HUES48 (cell line): ENCODE measurements around the gene UNK.
"Not testable (repeated sequence)": the region's sequence is repeated elsewhere in the genome, so short reads cannot be mapped to it uniquely, and the experiment has no call there.

Experiments used
- H3K27ac ChIP-seq: one replicate; pipeline ENCODE4 v1.7.0; 2013; ENCODE audit warnings: low read depth, low read length, inconsistent platforms
- H3K27me3 ChIP-seq: 2 replicates; pipeline ENCODE4 v1.6.1; 2013; ENCODE audit warnings: mild to moderate bottlenecking, low read length; ENCODE audit not compliant: control insufficient read depth, insufficient read depth
- H3K36me3 ChIP-seq: 2 replicates; pipeline ENCODE4 v1.6.1; 2013; ENCODE audit warnings: low read length; ENCODE audit not compliant: control insufficient read depth, insufficient read depth
- H3K4me1 ChIP-seq: 2 replicates; pipeline ENCODE4 v1.6.1; 2013; ENCODE audit warnings: mild to moderate bottlenecking, low read length; ENCODE audit not compliant: control insufficient read depth, insufficient read depth
- H3K4me3 ChIP-seq: 2 replicates; pipeline ENCODE4 v1.5.1; 2013; ENCODE audit warnings: mild to moderate bottlenecking, low read depth, low read length
- H3K9ac ChIP-seq: 2 replicates; pipeline ENCODE4 v1.6.1; 2013; ENCODE audit warnings: mild to moderate bottlenecking, low read depth, low read length, moderate library complexity
- H3K9me3 ChIP-seq: 2 replicates; pipeline ENCODE4 v1.6.1; 2013; ENCODE audit warnings: low read length; ENCODE audit not compliant: control insufficient read depth, insufficient read depth

UNK gene

GRCh38 chr17:75809631-75810111 is 25.1 kb downstream of the UNK start:
- no peaks in the 10 kb centered on the region for H3K9me3 ChIP-seq
- H3K27me3 ChIP-seq = no peaks in the 10 kb centered on the region
- H3K4me3 ChIP-seq = no peak overlapping the region
- H3K4me1 ChIP-seq = no peaks in the 10 kb centered on the region
- peaks cover 56% of the 10 kb centered on the region for H3K36me3 ChIP-seq
- H3K27ac ChIP-seq = no peak overlapping the region
- no peak overlapping the region for H3K9ac ChIP-seq

GRCh38 chr17:75810216-75810615 is 25.6 kb downstream of the UNK start:
- no peaks in the 10 kb centered on the region for H3K9me3 ChIP-seq
- no peaks in the 10 kb centered on the region for H3K27me3 ChIP-seq
- no peak overlapping the region for H3K27ac ChIP-seq
- H3K4me3 ChIP-seq = no peak overlapping the region
- no peak overlapping the region for H3K9ac ChIP-seq
- H3K36me3 ChIP-seq = peaks cover 60% of the 10 kb centered on the region
- no peaks in the 10 kb centered on the region for H3K4me1 ChIP-seq

GRCh38 chr17:75810756-75811155 is 26.1 kb downstream of the UNK start:
- H3K9ac ChIP-seq, H3K4me3 ChIP-seq, H3K9me3 ChIP-seq, H3K27ac ChIP-seq, H3K4me1 ChIP-seq, H3K27me3 ChIP-seq: not testable (repeated sequence)
- H3K36me3 ChIP-seq = peaks cover 64% of the 10 kb centered on the region

GRCh38 chr17:75811174-75811573 is 26.6 kb downstream of the UNK start:
- no peaks in the 10 kb centered on the region for H3K9me3 ChIP-seq
- peaks cover 68% of the 10 kb centered on the region for H3K36me3 ChIP-seq
- H3K4me3 ChIP-seq = no peak overlapping the region
- H3K27ac ChIP-seq = no peak overlapping the region
- no peak overlapping the region for H3K9ac ChIP-seq
- no peaks in the 10 kb centered on the region for H3K4me1 ChIP-seq
- H3K27me3 ChIP-seq = no peaks in the 10 kb centered on the region

- no peak overlapping the region for H3K9ac ChIP-seq
- no peaks in the 10 kb centered on the region for H3K9me3 ChIP-seq
- peaks cover 79% of the 10 kb centered on the region for H3K36me3 ChIP-seq
- no peaks in the 10 kb centered on the region for H3K27me3 ChIP-seq
- no peak overlapping the region for H3K27ac ChIP-seq
- no peak overlapping the region for H3K4me3 ChIP-seq
- no peaks in the 10 kb centered on the region for H3K4me1 ChIP-seq
Observed at GRCh38 chr17:75812096-75813013, 27.7 kb downstream of the UNK start.

GRCh38 chr17:75813081-75814020 is 28.7 kb downstream of the UNK start:
- no peaks in the 10 kb centered on the region for H3K27me3 ChIP-seq
- no peaks in the 10 kb centered on the region for H3K4me1 ChIP-seq
- no peak overlapping the region for H3K27ac ChIP-seq
- no peaks in the 10 kb centered on the region for H3K9me3 ChIP-seq
- no peak overlapping the region for H3K4me3 ChIP-seq
- H3K9ac ChIP-seq = no peak overlapping the region
- peaks cover 85% of the 10 kb centered on the region for H3K36me3 ChIP-seq

GRCh38 chr17:75814021-75814395 is 29.4 kb downstream of the UNK start:
- H3K36me3 ChIP-seq = peaks cover 92% of the 10 kb centered on the region
- H3K4me3 ChIP-seq = no peak overlapping the region
- H3K27ac ChIP-seq = no peak overlapping the region
- H3K9me3 ChIP-seq = no peaks in the 10 kb centered on the region
- H3K4me1 ChIP-seq = no peaks in the 10 kb centered on the region
- no peak overlapping the region for H3K9ac ChIP-seq
- H3K27me3 ChIP-seq = no peaks in the 10 kb centered on the region

- H3K9ac ChIP-seq = no peak overlapping the region
- no peak overlapping the region for H3K27ac ChIP-seq
Observed at GRCh38 chr17:75814900-75815373, 30.3 kb downstream of the UNK start.

GRCh38 chr17:75815399-75815798 is 30.8 kb downstream of the UNK start:
- H3K9me3 ChIP-seq = no peaks in the 10 kb centered on the region
- H3K27ac ChIP-seq = no peak overlapping the region
- no peaks in the 10 kb centered on the region for H3K4me1 ChIP-seq
- no peak overlapping the region for H3K9ac ChIP-seq
- H3K27me3 ChIP-seq = no peaks in the 10 kb centered on the region
- peaks cover 94% of the 10 kb centered on the region for H3K36me3 ChIP-seq
- no peak overlapping the region for H3K4me3 ChIP-seq

More at GRCh38 chr17:75814900-75815373, 30.3 kb downstream of the UNK start:
- Histone ChIP-seq H3K9me3 (no peaks in the 10 kb centered on the region), H3K36me3 (peaks cover 94% of the 10 kb centered on the region), H3K4me1 (no peaks in the 10 kb centered on the region), H3K4me3 (no peak overlapping the region), H3K27me3 (no peaks in the 10 kb centered on the region)

GRCh38 chr17:75816693-75817092 is 32.1 kb downstream of the UNK start:
- Histone ChIP-seq H3K27ac (no peak overlapping the region), H3K9ac (no peak overlapping the region), H3K36me3 (peaks cover 94% of the 10 kb centered on the region), H3K9me3 (no peaks in the 10 kb centered on the region), H3K4me1 (no peaks in the 10 kb centered on the region), H3K4me3 (no peak overlapping the region), H3K27me3 (no peaks in the 10 kb centered on the region)
